ENCODE measurements around the gene MORF4L2. TPM values are rescaled to one million over a fixed set of nuclear protein-coding genes. Genes with fewer than 3 reads are reported as not detected.

Gene MORF4L2
- total and polyA plus RNA-seq, 2 donors (not counting 1 experiment from before 2014, with no cell fraction given): 69.3 to 103 TPM

GRCh38 chrX:103718120-103718519 is 31.6 kb upstream of the MORF4L2 start:
- Histone ChIP-seq H4K20me1 (ENCODE audit: control insufficient read depth, insufficient read depth, low read length, poor library complexity, severe bottlenecking) (no peaks in the 10 kb centered on the region), H3K27ac (ENCODE audit: low read length in 2 of 2) (no peak overlapping the region), H2AFZ (ENCODE audit: insufficient read depth, low read depth, low read length, poor library complexity, severe bottlenecking) (no peak overlapping the region), H3K9ac (ENCODE audit: low read length) (no peak overlapping the region), H3K4me1 (ENCODE audit: control insufficient read depth in 2 of 2, insufficient read depth in 2 of 2, low read length in 2 of 2) (no peaks in the 10 kb centered on the region), H3K27me3 (replicated peaks in 1 of 4; ENCODE audit: control extremely low read depth in 1 of 4, control insufficient read depth in 3 of 4, insufficient read depth in 4 of 4, low read length in 3 of 4) (no peaks in the 10 kb centered on the region), H3K36me3 (replicated peaks in 1 of 2; ENCODE audit: control extremely low read depth in 1 of 2, control insufficient read depth in 1 of 2, extremely low read depth in 1 of 2, insufficient read depth in 2 of 2, low read length in 1 of 2) (no peaks in the 10 kb centered on the region), H3K4me3 (ENCODE audit: control extremely low read depth in 1 of 5, extremely low read depth in 1 of 5, insufficient read depth in 1 of 5, low read depth in 2 of 5, low read length in 4 of 5) (no peak overlapping the region), H3K4me2 (replicated peaks; ENCODE audit: low read depth, low read length, poor library complexity, severe bottlenecking) (no peak overlapping the region), H3K9me3 (ENCODE audit: control extremely low read depth in 1 of 3, control insufficient read depth in 2 of 3, insufficient read depth in 1 of 3, low read length in 2 of 3) (no peaks in the 10 kb centered on the region), H3K79me2 (ENCODE audit: control insufficient read depth, insufficient read depth, low read length) (no peaks in the 10 kb centered on the region)
- Mint-ChIP-seq H3K9me3 (ENCODE audit: insufficient read depth) (no peaks in the 10 kb centered on the region), H3K27ac (no peak overlapping the region), H3K4me1 (no peaks in the 10 kb centered on the region), H3K4me3 (no peak overlapping the region), H3K27me3 (no peaks in the 10 kb centered on the region)
- ChIA-PET POLR2A (no interaction called here), CTCF (no interaction called here)
- TF ChIP-seq EZH2 (IDR thresholded peaks at IDR 0.05; ENCODE audit: borderline replicate concordance, insufficient read depth, low read depth, low read length, poor library complexity, severe bottlenecking) (no peak), CTCF (IDR thresholded peaks at IDR 0.05) (no peak)
- DNase-seq (no peak), ATAC-seq (ENCODE audit: low read depth) (no peak)
- intact Hi-C loops (cut with micrococcal nuclease): no loop called here
- no CpG with 5 or more reads among the region's 4 CpGs for WGBS (ENCODE audit: insufficient coverage)

GRCh38 chrX:103716962-103717361 is 30.5 kb upstream of the MORF4L2 start:
- TF ChIP-seq CTCF (IDR thresholded peaks at IDR 0.05) (no peak), EZH2 (IDR thresholded peaks at IDR 0.05; ENCODE audit: borderline replicate concordance, insufficient read depth, low read depth, low read length, poor library complexity, severe bottlenecking) (no peak)
- CTCF ChIA-PET: no interaction called here

More at GRCh38 chrX:103716962-103717361, 30.5 kb upstream of the MORF4L2 start:
- Mint-ChIP-seq H3K9me3 (ENCODE audit: insufficient read depth) (no peaks in the 10 kb centered on the region), H3K27ac (no peak overlapping the region), H3K4me1 (no peaks in the 10 kb centered on the region), H3K4me3 (no peak overlapping the region), H3K27me3 (no peaks in the 10 kb centered on the region)
- 94% methylated on average over 2 of the region's 2 CpGs for WGBS (ENCODE audit: insufficient coverage)
- Histone ChIP-seq H4K20me1 (ENCODE audit: control insufficient read depth, insufficient read depth, low read length, poor library complexity, severe bottlenecking) (no peaks in the 10 kb centered on the region), H3K36me3 (replicated peaks in 1 of 2; ENCODE audit: control extremely low read depth in 1 of 2, control insufficient read depth in 1 of 2, extremely low read depth in 1 of 2, insufficient read depth in 2 of 2, low read length in 1 of 2) (no peaks in the 10 kb centered on the region), H3K79me2 (ENCODE audit: control insufficient read depth, insufficient read depth, low read length) (no peaks in the 10 kb centered on the region), H3K9ac (ENCODE audit: low read length) (no peak overlapping the region), H3K4me2 (replicated peaks; ENCODE audit: low read depth, low read length, poor library complexity, severe bottlenecking) (no peak overlapping the region), H3K27me3 (replicated peaks in 1 of 4; ENCODE audit: control extremely low read depth in 1 of 4, control insufficient read depth in 3 of 4, insufficient read depth in 4 of 4, low read length in 3 of 4) (no peaks in the 10 kb centered on the region), H3K4me1 (ENCODE audit: control insufficient read depth in 2 of 2, insufficient read depth in 2 of 2, low read length in 2 of 2) (no peaks in the 10 kb centered on the region), H3K4me3 (ENCODE audit: control extremely low read depth in 1 of 5, extremely low read depth in 1 of 5, insufficient read depth in 1 of 5, low read depth in 2 of 5, low read length in 4 of 5) (no peak overlapping the region), H3K9me3 (ENCODE audit: control extremely low read depth in 1 of 3, control insufficient read depth in 2 of 3, insufficient read depth in 1 of 3, low read length in 2 of 3) (no peaks in the 10 kb centered on the region), H3K27ac (ENCODE audit: low read length in 2 of 2) (no peak overlapping the region), H2AFZ (ENCODE audit: insufficient read depth, low read depth, low read length, poor library complexity, severe bottlenecking) (no peak overlapping the region)
- POLR2A ChIA-PET: no interaction called here
- ATAC-seq (ENCODE audit: low read depth) (no peak), DNase-seq (no peak)
- intact Hi-C loops (cut with micrococcal nuclease): no loop called here
